HG03342 (cell line): ENCODE results near the gene PLPP4.

ENCODE experiments used
- ATAC-seq: cut with Tn5 transposase; IDR thresholded peaks from one replicate; pipeline ENCODE4 v1.9.1; 2021; ENCODE audit warnings: mild to moderate bottlenecking, moderate library complexity; ENCODE audit not compliant: unreplicated experiment

The PLPP4 gene

DNA sequence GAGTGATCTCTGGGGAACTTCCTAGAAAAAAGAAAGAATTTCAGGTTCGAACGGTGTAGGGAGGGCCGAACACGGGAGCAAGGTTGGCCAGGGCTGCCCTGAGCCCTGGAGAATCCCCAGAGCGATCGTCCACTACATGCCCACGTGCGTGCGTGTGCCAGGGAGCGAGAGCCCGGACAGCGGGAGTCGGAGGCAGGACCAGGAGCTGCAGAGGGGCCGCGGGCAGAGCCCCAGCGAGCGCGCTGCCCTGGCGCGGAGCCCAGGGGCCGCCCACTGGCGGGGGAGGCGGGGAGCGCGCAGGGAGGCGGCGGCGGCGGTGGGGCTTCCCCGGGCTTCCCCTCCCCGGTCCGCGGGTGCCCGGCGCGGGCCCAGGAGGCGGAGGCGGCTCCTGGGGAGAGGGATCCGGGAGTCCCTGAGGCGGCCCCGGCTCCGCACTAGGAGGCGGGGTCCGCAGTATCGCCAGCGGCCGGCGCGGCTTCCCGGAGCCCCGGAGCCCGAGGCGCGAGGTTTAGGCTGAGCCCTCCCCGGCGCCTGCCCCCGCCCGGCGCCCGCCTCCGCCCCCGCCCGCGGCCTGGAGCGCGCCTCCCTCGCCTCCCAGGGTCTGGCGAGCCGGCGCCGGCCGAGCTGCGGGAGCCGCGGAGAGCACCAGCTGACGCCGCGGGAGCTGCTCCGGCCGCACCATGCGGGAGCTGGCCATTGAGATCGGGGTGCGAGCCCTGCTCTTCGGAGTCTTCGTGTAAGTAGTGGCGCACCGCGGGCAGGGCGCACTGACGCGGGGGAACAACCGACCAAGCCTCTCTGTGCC is at the start of gene PLPP4:
Gene PLPP4, plus strand, starts transcription at position 602 of the 805 bp plus-strand sequence. Its CDS starts 79 bp downstream, at position 681.
- ATAC-seq = no peak

- no peak for ATAC-seq
Measured at GRCh38 chr10:120409816-120410215, 47.2 kb upstream of the PLPP4 start.

DNA sequence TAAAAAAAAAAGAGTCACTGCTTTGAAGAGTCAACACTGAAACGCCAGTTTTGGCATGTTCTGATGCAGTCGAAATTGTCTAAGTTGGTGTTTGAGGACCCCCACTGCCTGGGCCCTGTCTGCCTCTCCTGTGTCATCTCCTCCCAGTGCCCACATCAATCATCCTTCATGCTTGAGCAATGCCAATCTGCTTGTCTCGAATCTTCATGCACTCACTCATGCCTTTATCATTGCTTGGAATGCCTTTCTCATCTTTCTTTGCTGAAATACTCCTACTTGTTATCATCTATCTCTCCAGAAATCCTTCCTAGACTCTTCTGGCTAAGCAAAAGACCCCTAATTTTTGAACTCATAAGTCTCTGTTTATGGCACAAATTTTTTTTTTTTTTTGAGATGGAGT is 42.1 kb upstream of the PLPP4 start:
- no peak for ATAC-seq

DNA sequence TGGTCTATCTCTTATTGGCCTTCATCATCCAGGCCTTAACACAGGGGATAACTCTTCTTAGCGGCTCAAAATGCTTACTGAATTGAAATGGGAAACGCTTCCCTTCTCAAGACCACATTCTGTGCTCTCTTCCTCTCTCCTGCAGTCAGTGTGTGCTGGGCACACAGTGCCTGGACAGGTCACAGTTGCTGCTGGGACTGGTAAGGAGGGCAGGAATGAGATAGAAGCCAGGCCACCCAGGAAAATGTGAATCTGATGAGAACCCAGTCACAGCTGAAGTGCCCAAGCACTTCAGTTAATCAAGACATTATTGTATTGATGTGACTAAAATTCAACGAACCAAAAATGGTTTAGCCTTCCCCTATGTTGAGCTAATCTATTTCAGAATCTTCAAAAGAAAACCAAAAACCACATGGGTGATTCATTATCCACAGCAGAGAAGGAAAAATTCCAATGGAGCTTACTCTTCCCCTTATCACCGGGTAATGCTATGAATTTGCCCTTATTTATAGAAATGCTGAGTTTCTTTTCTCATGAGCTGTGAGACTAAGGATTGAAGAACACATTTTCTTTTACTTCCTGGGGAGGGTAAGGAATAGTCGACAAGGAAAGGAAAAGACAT is 41.2 kb upstream of the PLPP4 start:
- no peak for ATAC-seq

- ATAC-seq = no peak
Measured at GRCh38 chr10:120420421-120420820, 36.6 kb upstream of the PLPP4 start.

GRCh38 chr10:120421250-120421649 is 35.8 kb upstream of the PLPP4 start:
- ATAC-seq = no peak

GRCh38 chr10:120422457-120422856 is 34.6 kb upstream of the PLPP4 start:
- ATAC-seq = no peak

DNA sequence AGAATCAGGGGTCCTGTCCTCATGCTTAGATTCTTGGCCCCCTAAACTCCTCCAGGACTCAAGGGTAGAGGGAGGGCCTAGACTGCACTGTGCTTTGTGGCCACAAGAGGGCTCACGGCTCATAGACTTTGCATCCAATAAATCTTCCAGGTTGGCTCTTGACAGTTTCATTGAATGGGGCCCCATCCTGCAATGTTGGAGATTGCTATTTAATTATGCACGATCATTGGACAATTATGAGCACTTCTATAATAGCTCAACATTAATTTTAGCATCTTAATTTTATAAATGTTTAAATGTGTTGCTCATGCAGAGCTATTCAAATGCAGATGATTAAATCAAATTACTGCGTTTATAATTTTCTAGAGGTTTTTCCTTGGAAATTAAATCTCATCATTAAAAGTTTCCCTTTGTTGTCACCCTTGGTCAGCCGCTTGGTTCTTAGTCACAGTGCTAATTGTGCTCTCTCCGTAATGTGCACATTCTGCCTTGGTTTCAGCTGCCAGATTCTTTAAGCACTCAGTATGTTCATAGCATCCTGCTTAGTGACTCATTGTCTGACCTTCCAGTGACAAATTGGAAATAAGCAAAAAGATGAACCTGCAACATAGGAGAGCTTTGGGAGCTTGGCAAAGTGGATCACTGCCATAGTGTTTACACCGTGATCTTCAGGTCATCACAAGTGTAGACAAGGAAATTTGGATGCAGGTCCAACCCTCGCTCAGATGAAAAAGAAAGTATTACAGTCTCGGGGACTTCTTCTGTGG is 33.4 kb upstream of the PLPP4 start:
- peak; percentile 65 for ATAC-seq

GRCh38 chr10:120424198-120424464 is 32.9 kb upstream of the PLPP4 start:
- ATAC-seq = no peak

- no peak for ATAC-seq
Measured at GRCh38 chr10:120426306-120426705, 30.7 kb upstream of the PLPP4 start.

- no peak for ATAC-seq
Measured at GRCh38 chr10:120428754-120429153, 28.3 kb upstream of the PLPP4 start.

- no peak for ATAC-seq
Measured at GRCh38 chr10:120429395-120429794, 27.6 kb upstream of the PLPP4 start.

DNA sequence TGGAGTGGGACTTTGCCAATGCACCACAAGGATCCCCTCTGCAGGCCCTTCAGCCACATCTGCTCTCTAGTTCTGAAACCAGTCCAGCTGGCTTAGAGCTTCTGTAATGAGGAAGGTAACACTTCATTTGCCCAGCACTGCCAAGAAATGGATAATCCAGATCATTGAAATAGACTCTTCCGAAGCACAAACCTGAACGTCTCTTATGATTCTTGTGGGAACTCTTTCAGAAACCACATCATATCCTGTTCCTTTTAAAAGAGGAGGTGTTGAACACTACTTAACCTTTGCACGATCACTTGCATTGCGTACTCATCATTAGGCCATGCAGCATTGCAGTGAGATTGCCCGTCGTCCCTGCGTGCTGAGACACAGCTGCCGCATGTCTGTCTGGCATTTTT is 25.8 kb upstream of the PLPP4 start:
- no peak for ATAC-seq

DNA sequence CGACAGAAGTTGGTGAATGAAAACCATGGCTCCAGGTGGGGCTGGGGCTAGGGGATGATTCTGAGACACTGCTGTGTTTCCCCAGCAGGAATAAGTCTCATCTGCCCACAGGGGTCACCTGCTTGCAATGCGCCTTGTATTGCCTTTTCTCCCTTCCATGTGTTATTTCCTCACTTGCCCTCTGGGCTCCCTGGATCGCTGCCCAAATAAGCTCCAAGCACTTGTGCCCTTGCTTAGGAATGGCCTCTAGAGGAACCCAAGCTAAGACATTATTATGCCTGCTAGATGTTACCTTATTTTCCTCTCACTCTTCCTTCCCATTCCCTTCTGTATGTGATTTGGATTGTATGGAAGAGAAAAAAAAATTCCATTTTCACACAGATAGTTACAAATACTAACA is 24.8 kb upstream of the PLPP4 start:
- no peak for ATAC-seq

GRCh38 chr10:120433141-120433540 is 23.9 kb upstream of the PLPP4 start:
- ATAC-seq = no peak

GRCh38 chr10:120436439-120437112 is 20.5 kb upstream of the PLPP4 start:
- no peak for ATAC-seq

DNA sequence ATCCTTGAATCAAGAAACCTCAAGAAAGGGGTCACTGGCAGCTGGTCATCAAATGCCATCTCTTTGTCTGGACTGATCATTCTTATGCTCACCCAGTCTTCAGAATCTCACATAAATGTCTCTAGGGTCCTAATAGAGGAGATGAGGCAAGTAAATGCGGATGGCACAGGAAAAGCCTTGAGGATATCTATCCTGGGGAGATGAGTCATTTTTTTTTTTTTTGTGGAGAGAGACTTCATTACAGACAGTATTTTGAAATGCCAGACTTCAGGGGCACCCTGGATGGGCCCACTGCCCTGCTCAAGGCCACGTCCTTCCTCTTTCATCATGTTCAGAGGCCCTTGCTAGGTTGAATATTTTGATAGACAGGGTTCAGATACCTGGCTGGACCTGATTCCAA is 19.5 kb upstream of the PLPP4 start:
- ATAC-seq = no peak

DNA sequence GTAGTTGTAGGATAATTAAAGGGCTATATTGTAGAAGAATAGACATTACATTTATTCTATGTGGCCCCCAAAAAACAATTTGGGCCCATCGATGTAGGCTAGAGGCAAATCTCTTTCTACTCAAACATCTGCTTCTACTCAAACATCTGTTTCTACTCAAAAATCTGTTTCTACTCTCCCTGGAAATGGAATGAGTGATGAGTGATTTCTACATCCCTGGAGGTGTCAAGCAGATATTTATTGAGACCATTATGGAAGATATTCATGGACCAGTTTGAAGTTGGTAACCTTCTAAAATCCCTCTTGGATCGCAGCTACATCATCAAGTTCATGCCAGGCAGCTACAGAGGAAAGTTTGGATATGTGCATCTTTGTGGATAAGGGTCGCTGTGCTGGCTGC is 5.1 kb upstream of the PLPP4 start:
- ATAC-seq = no peak

DNA sequence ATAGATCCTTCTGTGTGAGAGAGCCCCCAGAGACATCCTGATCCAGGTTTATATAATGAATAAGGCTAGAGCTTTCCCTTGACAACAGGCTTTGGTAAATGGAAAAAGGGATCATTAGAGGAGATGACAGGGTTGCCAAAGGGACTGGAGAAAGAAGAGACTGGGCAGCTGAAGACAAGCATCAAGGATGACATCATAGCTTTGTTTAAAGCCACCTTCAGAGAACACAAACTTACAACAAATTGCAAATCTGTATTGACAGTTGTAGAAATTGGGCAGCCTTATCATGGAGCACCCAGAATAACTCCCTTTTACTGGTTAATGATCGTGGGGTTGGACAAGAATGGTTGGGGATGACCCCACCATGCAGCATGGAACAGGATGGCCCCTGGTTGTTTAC is 3.7 kb upstream of the PLPP4 start:
- no peak for ATAC-seq

DNA sequence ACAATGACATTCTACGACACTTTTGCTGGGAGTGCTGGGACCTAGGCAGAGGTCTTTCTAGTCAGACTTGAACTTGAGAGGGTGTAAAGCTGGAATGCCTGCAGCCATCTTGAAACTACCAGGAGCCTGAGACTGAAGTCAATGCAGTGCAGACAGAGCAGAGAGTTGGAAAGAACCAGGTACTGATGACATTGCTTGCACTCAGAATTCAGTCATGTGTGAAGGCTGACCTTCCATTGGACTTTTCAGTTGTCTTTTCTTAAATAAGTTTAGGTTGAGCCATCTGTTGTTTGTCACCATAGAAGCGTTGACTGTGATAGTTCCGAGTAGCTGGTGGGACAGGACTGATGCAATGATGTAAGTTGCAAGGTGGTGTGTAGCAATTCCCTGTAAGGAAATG is 3.1 kb upstream of the PLPP4 start:
- ATAC-seq = no peak

GRCh38 chr10:120455004-120455403 is 2.0 kb upstream of the PLPP4 start:
- ATAC-seq = no peak

GRCh38 chr10:120455606-120456005 is 1.4 kb upstream of the PLPP4 start:
- no peak for ATAC-seq
